ENCODE measurements around the gene GUCY1A1.

GUCY1A1 gene

GRCh38 chr4:155722336-155722735 lies 55.7 kb downstream of the GUCY1A1 start:
- Histone ChIP-seq H3K36me3 (ENCODE audit: insufficient read depth, low read length) (no peaks in the 10 kb centered on the region), H3K79me2 (ENCODE audit: insufficient read depth, low read length) (no peaks in the 10 kb centered on the region), H3K4me2 (ENCODE audit: low read length) (no peak overlapping the region), H3K4me1 (ENCODE audit: insufficient read depth, low read length, severe bottlenecking) (no peaks in the 10 kb centered on the region), H2AFZ (ENCODE audit: low read length) (no peak overlapping the region), H4K20me1 (ENCODE audit: insufficient read depth, low read length) (no peaks in the 10 kb centered on the region), H3K9me3 (ENCODE audit: low read length) (no peaks in the 10 kb centered on the region), H3K9me2 (ENCODE audit: low read depth, low read length) (no peaks in the 10 kb centered on the region), H3K27ac (ENCODE audit: low read depth, low read length, poor library complexity, severe bottlenecking) (no peak overlapping the region), H3K27me3 (ENCODE audit: insufficient read depth, low read length) (no peaks in the 10 kb centered on the region), H3K4me3 (ENCODE audit: low read depth, low read length, poor library complexity, severe bottlenecking) (no peak overlapping the region), H3K9ac (ENCODE audit: low read length) (no peak overlapping the region), H3F3A (ENCODE audit: insufficient read depth, low read length) (no peaks in the 10 kb centered on the region)
- TF ChIP-seq CTCF (IDR thresholded peaks at IDR 0.05; ENCODE audit: low read length) = no peak
- TF ChIP-seq EZH2 (IDR thresholded peaks at IDR 0.05; ENCODE audit: borderline replicate concordance, low read length) = no peak

- Histone ChIP-seq H3K9ac (ENCODE audit: low read length) (no peak overlapping the region), H3K27me3 (ENCODE audit: insufficient read depth, low read length) (no peaks in the 10 kb centered on the region), H3F3A (ENCODE audit: insufficient read depth, low read length) (no peaks in the 10 kb centered on the region), H3K4me1 (ENCODE audit: insufficient read depth, low read length, severe bottlenecking) (no peaks in the 10 kb centered on the region), H2AFZ (ENCODE audit: low read length) (no peak overlapping the region), H3K4me2 (ENCODE audit: low read length) (no peak overlapping the region), H3K36me3 (ENCODE audit: insufficient read depth, low read length) (no peaks in the 10 kb centered on the region), H4K20me1 (ENCODE audit: insufficient read depth, low read length) (no peaks in the 10 kb centered on the region), H3K4me3 (ENCODE audit: low read depth, low read length, poor library complexity, severe bottlenecking) (no peak overlapping the region), H3K79me2 (ENCODE audit: insufficient read depth, low read length) (no peaks in the 10 kb centered on the region), H3K9me3 (ENCODE audit: low read length) (no peaks in the 10 kb centered on the region), H3K9me2 (ENCODE audit: low read depth, low read length) (no peaks in the 10 kb centered on the region), H3K27ac (ENCODE audit: low read depth, low read length, poor library complexity, severe bottlenecking) (no peak overlapping the region)
- TF ChIP-seq EZH2 (IDR thresholded peaks at IDR 0.05; ENCODE audit: borderline replicate concordance, low read length) = no peak
- no peak for TF ChIP-seq CTCF (IDR thresholded peaks at IDR 0.05; ENCODE audit: low read length)
These were observed 56.3 kb downstream of the GUCY1A1 start for GRCh38 chr4:155722816-155723499.

GRCh38 chr4:155724731-155725130 lies 58.1 kb downstream of the GUCY1A1 start:
- Histone ChIP-seq H3K27ac (ENCODE audit: low read depth, low read length, poor library complexity, severe bottlenecking) (no peak overlapping the region), H3K79me2 (ENCODE audit: insufficient read depth, low read length) (no peaks in the 10 kb centered on the region), H3K27me3 (ENCODE audit: insufficient read depth, low read length) (no peaks in the 10 kb centered on the region), H3K9me2 (ENCODE audit: low read depth, low read length) (no peaks in the 10 kb centered on the region), H3F3A (ENCODE audit: insufficient read depth, low read length) (no peaks in the 10 kb centered on the region), H2AFZ (ENCODE audit: low read length) (no peak overlapping the region), H3K4me2 (ENCODE audit: low read length) (no peak overlapping the region), H3K9me3 (ENCODE audit: low read length) (no peaks in the 10 kb centered on the region), H3K4me3 (ENCODE audit: low read depth, low read length, poor library complexity, severe bottlenecking) (no peak overlapping the region), H3K36me3 (ENCODE audit: insufficient read depth, low read length) (no peaks in the 10 kb centered on the region), H3K9ac (ENCODE audit: low read length) (no peak overlapping the region), H4K20me1 (ENCODE audit: insufficient read depth, low read length) (no peaks in the 10 kb centered on the region), H3K4me1 (ENCODE audit: insufficient read depth, low read length, severe bottlenecking) (no peaks in the 10 kb centered on the region)
- no peak for TF ChIP-seq EZH2 (IDR thresholded peaks at IDR 0.05; ENCODE audit: borderline replicate concordance, low read length)
- TF ChIP-seq CTCF (IDR thresholded peaks at IDR 0.05; ENCODE audit: low read length) = no peak
